HG03439 (cell line): Measurements from ENCODE around the gene HAL.

Experiments
- ATAC-seq: cut with Tn5 transposase; IDR thresholded peaks from one replicate; pipeline ENCODE4 v1.9.1; 2021; ENCODE audit warnings: mild to moderate bottlenecking, moderate library complexity; ENCODE audit not compliant: unreplicated experiment

HAL gene

GRCh38 chr12:95943330-95943842, 52.8 kb downstream of the HAL start, which contains the start of gene AMDHD1:
Gene AMDHD1, plus strand, starts transcription at chr12:95943331. Its CDS starts 68 bp downstream, at chr12:95943399.
- peak; percentile 54 for ATAC-seq

GRCh38 chr12:95942524-95943329, 53.4 kb downstream of the HAL start, which contains the start of gene CCDC38:
Gene CCDC38, minus strand, starts transcription at chr12:95942614. Its CDS starts 6,105 bp downstream, at chr12:95936509.
- ATAC-seq = peak; percentile 99

- ATAC-seq = no peak
Observed at GRCh38 chr12:95942101-95942523, 54.0 kb downstream of the HAL start.

DNA sequence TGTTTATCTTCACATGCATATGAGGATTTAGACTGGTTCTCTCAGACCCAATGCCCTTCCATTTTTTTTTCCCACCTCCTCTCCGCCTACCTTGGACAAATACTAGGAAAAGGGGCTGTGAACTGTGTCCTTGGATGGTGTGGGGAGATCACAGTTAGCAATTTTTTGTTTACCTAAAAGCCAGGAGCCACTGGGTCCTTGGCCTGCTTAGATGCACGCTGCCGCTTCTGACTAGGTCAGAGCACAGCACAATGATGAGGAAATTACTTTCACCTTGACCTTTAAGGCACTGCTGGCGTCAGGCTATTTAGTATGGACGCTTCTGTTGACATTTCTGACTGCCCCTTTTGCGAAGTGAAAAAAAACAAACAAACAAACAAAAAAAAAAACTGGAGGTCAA, 55.6 kb downstream of the HAL start:
- no peak for ATAC-seq
